SW 1271 (cell line): ENCODE measurements around the gene HECTD4.
"Not testable (repeated sequence)": the region's sequence is repeated elsewhere in the genome, so short reads cannot be mapped to it uniquely, and the experiment has no call there.

Experiments used
- DNase-seq, 2 experiments: peaks; one replicate each; lab custom pipeline; 2025; lab: John Stamatoyannopoulos, UW

Gene HECTD4

DNA sequence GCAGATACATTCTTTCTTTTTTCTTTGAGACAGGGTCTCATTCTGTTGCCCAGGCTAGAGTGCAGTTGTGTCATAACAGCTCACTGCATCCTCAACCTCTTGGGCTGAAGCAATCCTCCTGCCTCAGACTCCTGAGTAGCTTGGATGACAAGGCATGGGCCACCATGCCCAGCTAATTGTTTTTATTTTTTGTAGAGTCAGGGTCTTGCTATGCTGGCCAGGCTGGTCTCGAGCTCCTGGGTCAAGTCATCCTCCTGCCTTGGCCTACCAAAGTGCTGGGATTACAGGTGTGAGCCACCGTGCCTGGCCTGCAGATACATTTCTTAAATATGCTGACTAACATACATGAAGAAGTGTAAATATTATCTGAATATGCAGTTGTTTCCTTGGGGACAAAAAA lies 115.8 kb downstream of the HECTD4 start:
- DNase-seq: no peak

- peak in 1 of 2 experiments; percentile 15 for DNase-seq
Measured at GRCh38 chr12:112261559-112261958, 120.7 kb downstream of the HECTD4 start.

GRCh38 chr12:112258926-112259325 lies 123.3 kb downstream of the HECTD4 start:
- no peak for DNase-seq

GRCh38 chr12:112256780-112257179 lies 125.5 kb downstream of the HECTD4 start:
- DNase-seq: no peak

DNA sequence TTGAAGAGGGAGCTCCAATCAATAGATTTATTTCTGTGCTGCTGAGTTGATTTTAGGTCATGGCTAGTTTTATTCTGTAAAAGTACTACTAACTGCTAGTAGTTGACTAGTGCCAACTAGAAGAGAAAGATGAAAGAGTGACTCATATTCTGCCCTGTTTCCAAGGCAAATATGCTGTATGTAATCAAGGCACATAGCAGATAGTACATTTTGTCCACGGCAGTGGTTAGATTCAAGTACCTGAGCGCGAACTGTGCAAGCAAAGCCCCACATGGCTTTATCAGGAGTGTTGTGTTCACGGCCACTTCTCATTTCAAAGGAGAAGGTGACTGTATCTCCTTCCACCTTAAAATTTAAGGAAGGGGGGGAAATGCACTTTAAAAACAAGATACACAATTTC lies 130.0 kb downstream of the HECTD4 start:
- no peak for DNase-seq

GRCh38 chr12:112244902-112245301 lies 137.3 kb downstream of the HECTD4 start:
- not testable (repeated sequence) for DNase-seq

GRCh38 chr12:112243255-112244110 lies 138.7 kb downstream of the HECTD4 start:
- no peak for DNase-seq

- DNase-seq: no peak
Measured at GRCh38 chr12:112241176-112241575, 141.1 kb downstream of the HECTD4 start.

GRCh38 chr12:112239881-112240280 lies 142.3 kb downstream of the HECTD4 start:
- no peak for DNase-seq

- DNase-seq: no peak
Measured at GRCh38 chr12:112239020-112239419, 143.2 kb downstream of the HECTD4 start.

GRCh38 chr12:112238441-112238840 lies 143.8 kb downstream of the HECTD4 start:
- DNase-seq: no peak

- no peak for DNase-seq
Measured at GRCh38 chr12:112236786-112237185, 145.4 kb downstream of the HECTD4 start.

DNA sequence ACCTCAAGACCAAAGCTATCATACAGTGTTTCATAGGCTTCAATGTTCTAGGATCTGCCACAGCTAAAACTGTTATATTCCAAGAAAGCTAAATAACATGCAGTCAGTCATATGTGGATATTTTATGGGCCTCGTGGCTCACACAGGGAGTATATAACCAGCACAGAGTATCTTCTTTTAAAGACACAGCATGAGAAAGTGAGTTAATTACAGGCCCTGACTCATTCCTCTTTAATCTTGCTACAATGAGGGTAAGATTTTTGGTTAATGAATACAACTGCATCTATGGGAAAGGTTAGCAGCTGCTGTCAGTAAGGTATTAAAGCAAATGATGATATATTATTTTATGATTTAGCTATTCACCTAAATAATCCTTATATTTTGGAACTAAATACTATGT lies 145.8 kb downstream of the HECTD4 start:
- no peak for DNase-seq

- no peak for DNase-seq
Measured at GRCh38 chr12:112234303-112234702, 147.9 kb downstream of the HECTD4 start.

- DNase-seq: no peak
Measured at GRCh38 chr12:112233242-112233641, 149.0 kb downstream of the HECTD4 start.

DNA sequence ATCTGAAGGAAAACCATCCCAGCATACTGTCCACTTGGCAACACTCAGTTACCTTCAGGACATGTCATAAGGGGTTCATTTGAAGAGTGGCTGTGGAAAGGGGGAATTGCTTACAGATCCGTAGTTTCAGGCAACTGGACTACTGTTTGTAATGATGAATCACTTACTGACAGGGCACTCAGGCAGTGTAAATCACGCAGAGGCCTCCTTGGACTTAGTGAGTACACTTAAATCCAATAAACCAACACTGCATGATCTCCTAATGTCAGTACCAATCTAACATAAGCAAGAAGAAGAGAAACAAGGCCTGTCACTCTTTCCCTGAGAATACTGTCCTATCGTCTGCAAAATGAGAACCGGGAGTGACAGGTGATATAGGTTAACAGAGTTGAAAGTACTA lies 152.1 kb downstream of the HECTD4 start:
- no peak for DNase-seq

- DNase-seq: no peak
Measured at GRCh38 chr12:112226768-112227167, 155.5 kb downstream of the HECTD4 start.

GRCh38 chr12:112220628-112221027 lies 161.6 kb downstream of the HECTD4 start:
- DNase-seq: not testable (repeated sequence)

GRCh38 chr12:112219195-112219594 lies 163.0 kb downstream of the HECTD4 start:
- no peak for DNase-seq

DNA sequence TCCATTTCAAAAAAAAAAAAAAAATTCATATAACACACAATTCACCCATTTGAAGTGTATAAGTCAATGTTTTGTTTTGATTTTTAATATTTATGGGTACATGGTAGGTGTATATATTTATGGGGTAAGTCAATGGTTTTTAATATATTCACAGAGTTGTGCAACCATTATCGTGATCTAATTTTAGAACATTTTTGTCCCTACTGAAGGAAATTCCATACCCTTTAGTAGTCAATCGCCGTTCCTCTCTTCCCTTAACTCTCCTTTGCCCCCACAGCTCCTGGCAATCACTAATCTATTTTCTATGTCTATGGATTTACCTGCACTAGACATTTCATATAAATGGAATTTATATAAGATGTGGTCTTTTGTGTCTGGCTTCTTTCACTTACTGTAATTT lies 164.1 kb downstream of the HECTD4 start:
- DNase-seq: no peak

- no peak for DNase-seq
Measured at GRCh38 chr12:112217647-112218046, 164.6 kb downstream of the HECTD4 start.

GRCh38 chr12:112216223-112216622 lies 166.0 kb downstream of the HECTD4 start:
- no peak for DNase-seq

- DNase-seq: no peak
Measured at GRCh38 chr12:112214064-112214463, 168.2 kb downstream of the HECTD4 start.

DNA sequence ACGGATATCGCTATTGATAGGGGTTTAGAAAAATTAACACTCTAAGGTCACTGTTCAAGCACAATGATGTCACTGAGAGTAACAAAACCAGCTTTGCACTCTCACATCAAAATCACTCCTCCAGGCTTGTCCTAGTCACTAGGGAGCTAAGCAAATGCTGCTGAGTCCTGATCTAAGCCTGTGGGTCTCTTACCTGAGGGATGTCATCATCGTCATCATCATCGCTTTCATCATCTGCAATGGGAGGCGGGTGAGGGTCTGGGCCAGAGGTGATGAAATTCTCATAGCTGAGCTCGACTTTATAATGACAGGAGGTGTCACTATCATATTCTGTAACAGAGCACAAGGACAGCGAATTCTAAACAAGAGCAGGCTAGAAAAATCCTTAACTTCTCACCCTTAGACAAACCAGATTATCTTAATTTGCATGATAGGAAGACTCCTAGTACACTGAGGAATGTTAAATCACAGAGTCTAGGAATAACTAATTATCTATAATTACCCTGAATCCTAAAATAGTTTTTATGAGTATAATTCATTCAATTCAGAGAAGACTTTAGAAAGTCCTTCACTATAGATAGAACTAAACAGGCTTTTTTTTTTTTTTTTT lies 173.8 kb downstream of the HECTD4 start:
- no peak for DNase-seq
